IMR-90 (cell line): ENCODE data around the gene IL5RA. TPM values are rescaled to one million over a fixed set of nuclear protein-coding genes. Genes with fewer than 3 reads are reported as not detected.

ENCODE experiments used
- ATAC-seq: fragments of 200-7000 bp; cut with Tn5 transposase; 2 replicates; pipeline ENCODE4 v1.9.1; 2020; ENCODE audit warnings: low read depth, mild to moderate bottlenecking, moderate library complexity
- BruUV-seq: library from RNA; stranded (reverse); fragments of 400-500 nt; replicated peaks from 2 replicates; lab custom pipeline; 2021; lab: Mats Ljungman, UMichigan
- CTCF ChIA-PET: fragments of 300-600 bp; formaldehyde crosslinking; extraction: SDS; loops from one replicate; lab custom pipeline; 2021; ENCODE audit warnings: antibody characterized with exemption; lab: Yijun Ruan, JAX
- POLR2A ChIA-PET: fragments of 300-600 bp; sonication (Branson Sonifier 250); formaldehyde crosslinking; loops from one replicate; lab custom pipeline; 2022; ENCODE audit warnings: antibody characterized with exemption; ENCODE audit not compliant: unreplicated experiment; lab: Charles Lee
- DNase-seq: peaks from one replicate; pipeline ENCODE4 v3.0.0; 2013
- H2AFZ ChIP-seq: replicated peaks from 2 replicates; pipeline ENCODE3; 2013; ENCODE audit warnings: low read length, mild to moderate bottlenecking; ENCODE audit not compliant: poor library complexity
- H2AK5ac ChIP-seq: 2 replicates; pipeline ENCODE4 v1.6.1; 2013; ENCODE audit warnings: low read depth, low read length, inconsistent platforms
- H2AK9ac ChIP-seq: replicated peaks from 2 replicates; pipeline ENCODE3; 2013; ENCODE audit warnings: mild to moderate bottlenecking, low read depth, low read length, moderate library complexity; ENCODE audit not compliant: poor library complexity
- H2BK120ac ChIP-seq: 2 replicates; pipeline ENCODE4 v1.6.1; 2013; ENCODE audit warnings: low read depth, low read length, inconsistent platforms
- H2BK15ac ChIP-seq: 3 replicates; pipeline ENCODE4 v1.6.1; 2013; ENCODE audit warnings: low read depth, low read length, inconsistent platforms
- H2BK20ac ChIP-seq: 2 replicates; pipeline ENCODE4 v1.6.1; 2013; ENCODE audit warnings: low read depth, mild to moderate bottlenecking, inconsistent platforms, low read length, moderate library complexity
- H2BK5ac ChIP-seq: 2 replicates; pipeline ENCODE4 v1.6.1; 2013; ENCODE audit warnings: mild to moderate bottlenecking, low read depth, low read length, inconsistent platforms; ENCODE audit not compliant: poor library complexity, severe bottlenecking
- H3K14ac ChIP-seq: replicated peaks from 2 replicates; pipeline ENCODE4 v1.6.1; 2013; ENCODE audit warnings: low read depth, low read length, inconsistent platforms
- H3K18ac ChIP-seq: 2 replicates; pipeline ENCODE4 v1.6.1; 2013; ENCODE audit warnings: low read depth, low read length, control low read depth
- H3K23ac ChIP-seq: 2 replicates; pipeline ENCODE4 v1.6.1; 2013; ENCODE audit warnings: low read depth, low read length, inconsistent platforms
- H3K27ac ChIP-seq: 2 replicates; pipeline ENCODE4 v1.5.1; 2013; ENCODE audit warnings: mild to moderate bottlenecking, control low read depth, low read length; ENCODE audit not compliant: insufficient read depth
- H3K27me3 ChIP-seq: 2 replicates; pipeline ENCODE4 v1.6.1; 2013; ENCODE audit warnings: low read length; ENCODE audit not compliant: control insufficient read depth, insufficient read depth
- H3K36me3 ChIP-seq: 2 replicates; pipeline ENCODE4 v1.6.1; 2013; ENCODE audit warnings: low read length, mixed read lengths; ENCODE audit not compliant: control insufficient read depth, insufficient read depth
- H3K4ac ChIP-seq: 2 replicates; pipeline ENCODE4 v1.6.1; 2013; ENCODE audit warnings: low read depth, low read length, inconsistent platforms
- H3K4me1 ChIP-seq: 2 replicates; pipeline ENCODE4 v1.6.1; 2013; ENCODE audit warnings: low read length, mixed read lengths; ENCODE audit not compliant: control insufficient read depth, insufficient read depth
- H3K4me2 ChIP-seq: 2 replicates; pipeline ENCODE4 v1.6.1; 2013; ENCODE audit warnings: low read depth, mild to moderate bottlenecking, control low read depth, low read length, moderate library complexity
- H3K4me3 ChIP-seq: 2 replicates; pipeline ENCODE4 v1.5.1; 2013; ENCODE audit warnings: low read depth, mild to moderate bottlenecking, control low read depth, low read length, moderate library complexity; ENCODE audit not compliant: insufficient read depth
- H3K56ac ChIP-seq: 2 replicates; pipeline ENCODE4 v1.6.1; 2013; ENCODE audit warnings: low read length, inconsistent platforms; ENCODE audit not compliant: insufficient read depth; ENCODE audit errors: extremely low read depth
- H3K79me1 ChIP-seq, 2 experiments: 2 replicates each; pipeline ENCODE4 v1.6.1; 2013; ENCODE audit warnings: low read length in 2 of 2, inconsistent platforms in 1 of 2, low read depth in 1 of 2
- H3K9ac ChIP-seq: 2 replicates; pipeline ENCODE4 v1.6.1; 2013; ENCODE audit warnings: low read depth, low read length, control low read depth
- H3K9me1 ChIP-seq: 2 replicates; pipeline ENCODE4 v1.6.1; 2013; ENCODE audit warnings: low read length, inconsistent platforms; ENCODE audit not compliant: insufficient read depth
- H3K9me3 ChIP-seq: 2 replicates; pipeline ENCODE4 v1.6.1; 2013; ENCODE audit warnings: low read length; ENCODE audit not compliant: control insufficient read depth, insufficient read depth
- H4K20me1 ChIP-seq: 2 replicates; pipeline ENCODE4 v1.6.1; 2013; ENCODE audit warnings: low read length, inconsistent platforms; ENCODE audit not compliant: insufficient read depth
- H4K5ac ChIP-seq: 2 replicates; pipeline ENCODE4 v1.6.1; 2013; ENCODE audit warnings: mild to moderate bottlenecking, low read depth, low read length, control low read depth
- H4K8ac ChIP-seq, 2 experiments: 2 replicates each; pipeline ENCODE4 v1.6.1; 2013; ENCODE audit warnings: low read depth in 2 of 2, low read length in 2 of 2, control low read depth in 1 of 2, inconsistent platforms in 1 of 2
- H4K91ac ChIP-seq: 2 replicates; pipeline ENCODE4 v1.6.1; 2013; ENCODE audit warnings: low read depth, low read length, inconsistent platforms; ENCODE audit not compliant: insufficient read depth
- BHLHE40 ChIP-seq: fragments of 150-350 bp; IDR thresholded peaks from 2 replicates; pipeline ENCODE4 v1.6.1; 2016; ENCODE audit warnings: mild to moderate bottlenecking, low read depth, low read length
- CEBPB ChIP-seq: IDR thresholded peaks from 2 replicates; pipeline ENCODE4 v1.6.1; 2012; ENCODE audit warnings: low read depth, low read length, improper control_type of control experiment
- CHD1 ChIP-seq: IDR thresholded peaks from 2 replicates; pipeline ENCODE4 v1.6.1; 2012; ENCODE audit warnings: low read depth, low read length, improper control_type of control experiment
- CTCF ChIP-seq: conservative IDR thresholded peaks from 2 replicates; pipeline ENCODE4 v1.5.1; 2012; ENCODE audit warnings: mild to moderate bottlenecking, low read depth, low read length, improper control_type of control experiment
- FOS ChIP-seq: fragments of 150-350 bp; IDR thresholded peaks from 2 replicates; pipeline ENCODE4 v1.6.1; 2016; ENCODE audit warnings: low read depth, low read length
- MAFK ChIP-seq: IDR thresholded peaks from 2 replicates; pipeline ENCODE4 v1.6.1; 2012; ENCODE audit warnings: low read depth, low read length, improper control_type of control experiment
- MAZ ChIP-seq: IDR thresholded peaks from 2 replicates; pipeline ENCODE4 v1.6.1; 2012; ENCODE audit warnings: low read depth, mild to moderate bottlenecking, low read length, improper control_type of control experiment, moderate library complexity, borderline replicate concordance
- MXI1 ChIP-seq: IDR thresholded peaks from 2 replicates; pipeline ENCODE4 v1.6.1; 2012; ENCODE audit warnings: low read depth, mild to moderate bottlenecking, low read length, moderate library complexity, borderline replicate concordance
- NFE2L2 ChIP-seq: fragments of 150-350 bp; IDR thresholded peaks from 2 replicates; pipeline ENCODE4 v1.6.1; 2016; ENCODE audit warnings: low read depth, mild to moderate bottlenecking, low read length
- POLR2A ChIP-seq: IDR thresholded peaks from 2 replicates; pipeline ENCODE4 v1.6.1; 2012; ENCODE audit warnings: mild to moderate bottlenecking, low read depth, low read length
- RAD21 ChIP-seq: IDR thresholded peaks from 2 replicates; pipeline ENCODE4 v1.6.1; 2012; ENCODE audit warnings: low read length, improper control_type of control experiment
- RCOR1 ChIP-seq: IDR thresholded peaks from 2 replicates; pipeline ENCODE4 v1.6.1; 2012; ENCODE audit warnings: mild to moderate bottlenecking, low read length, improper control_type of control experiment; ENCODE audit not compliant: insufficient replicate concordance
- RFX5 ChIP-seq: IDR thresholded peaks from 2 replicates; pipeline ENCODE4 v1.8.0; 2012; ENCODE audit warnings: low read depth, mild to moderate bottlenecking, low read length, moderate library complexity
- SMC3 ChIP-seq: fragments of 150-350 bp; IDR thresholded peaks from 2 replicates; pipeline ENCODE4 v1.6.1; 2016; ENCODE audit warnings: low read depth, mild to moderate bottlenecking, antibody characterized with exemption, low read length, moderate library complexity
- USF2 ChIP-seq: fragments of 150-350 bp; IDR thresholded peaks from 2 replicates; pipeline ENCODE4 v1.6.1; 2017; ENCODE audit warnings: mild to moderate bottlenecking, antibody characterized with exemption, low read length, low read depth
- WGBS, 2 experiments: methylation state at CpG; one replicate each; pipeline versions ENCODE4 v1.1.5 to v1.1.7; 2013; ENCODE audit warnings: missing lambda C conversion rate in 2 of 2; ENCODE audit not compliant: insufficient read length in 1 of 2; ENCODE audit errors: extremely low coverage in 2 of 2; 5-methylcytosine and 5-hydroxymethylcytosine counted together
- dilution Hi-C: fragments of 300-500 bp; cut with HindIII; formaldehyde crosslinking; loops from one replicate; pipeline ENCODE4 v1.14.3; 2018; ENCODE audit warnings: low sequenced_read_pairs; ENCODE audit not compliant: unreplicated experiment
- in situ Hi-C: fragments of 300-500 bp; cut with MboI; formaldehyde crosslinking; loops from 3 replicates; pipeline ENCODE4 v1.14.3; 2019; ENCODE audit warnings: low sequenced_read_pairs, inconsistent platforms, mixed read lengths
- intact Hi-C: fragments of 100-400 bp; cut with micrococcal nuclease; formaldehyde crosslinking; loops from 2 replicates; pipeline ENCODE4 v1.10.0; 2022
- polyA plus RNA-seq, 3 experiments: library from polyadenylated mRNA; depleted of rRNA; stranded (reverse); fragments of >200 nt; gene quantifications; 2 replicates each; pipeline ENCODE4 v1.2.3, GENCODE V29; 2012; ENCODE audit warnings: low replicate concordance in 1 of 3
- total RNA-seq: library from RNA; depleted of rRNA; stranded (reverse); fragments of >200 nt; gene quantifications from 2 replicates; pipeline ENCODE4 v1.2.3, GENCODE V29; 2012
- TF ChIP-seq, protein P1 (sequence below): fragments of 150-350 bp; IDR thresholded peaks from 2 replicates; pipeline ENCODE4 v1.6.1; 2016; ENCODE audit warnings: low read depth, mild to moderate bottlenecking, low read length, moderate library complexity, borderline replicate concordance

IL5RA gene
- total and polyA plus RNA-seq, 2 of the 4 experiments (the other 2 are of a cell fraction), result not detected

DNA sequence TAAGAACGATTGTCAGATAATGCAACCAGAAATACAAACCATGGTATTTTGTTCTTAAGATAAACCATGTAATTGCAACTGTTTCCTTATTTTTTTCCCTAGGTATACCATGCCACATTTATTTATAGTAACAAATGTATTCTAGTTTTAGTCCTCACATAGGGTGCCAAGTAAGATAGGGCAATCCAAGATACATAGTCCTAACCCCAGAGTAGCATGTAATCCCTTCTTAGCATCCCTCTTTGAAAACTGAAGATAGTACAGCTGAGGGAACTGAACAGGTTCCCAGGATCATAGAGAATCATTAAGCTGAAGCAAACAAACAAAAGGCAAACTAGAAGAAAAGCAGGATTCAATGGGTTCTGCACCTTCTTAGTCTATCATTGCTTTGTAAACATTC, 41.3 kb upstream of the IL5RA start:
- H2BK5ac ChIP-seq, result no peak overlapping the region
- no peak overlapping the region for H3K4me2 ChIP-seq
- BruUV-seq, result no TSS peak
- no peak overlapping the region for H2AK9ac ChIP-seq
- CTCF ChIA-PET, result interaction anchor here (1.1 kb wide), 1 partner anchor 9 kb away, joined by 3 read pairs; no protein-coding TSS in a partner anchor
- H3K14ac ChIP-seq, result no peak overlapping the region
- in situ Hi-C loops, result no loop called here
- ATAC-seq (no peak), DNase-seq (no peak)
- POLR2A ChIA-PET, result no interaction called here
- no peaks in the 10 kb centered on the region for H3K9me3 ChIP-seq
- no peak overlapping the region for H4K8ac ChIP-seq
- no peak overlapping the region for H2AK5ac ChIP-seq
- no peak overlapping the region for H3K4ac ChIP-seq
- dilution Hi-C loops, result no loop called here
- H3K18ac ChIP-seq, result no peak overlapping the region
- no CpG with 5 or more reads among the region's 1 CpG for WGBS, 2 experiments
- no peak for TF ChIP-seq MAZ
- TF ChIP-seq USF2, result no peak
- TF ChIP-seq NFE2L2, result no peak
- no peak for TF ChIP-seq FOS
- TF ChIP-seq RAD21, result no peak
- no peak for TF ChIP-seq CTCF
- no peak for TF ChIP-seq MXI1
- TF ChIP-seq BHLHE40, result no peak
- no peak for TF ChIP-seq CHD1
- no peak for TF ChIP-seq RFX5
- no peak for TF ChIP-seq SMC3
- TF ChIP-seq MAFK, result no peak
- no peak for TF ChIP-seq RCOR1
- TF ChIP-seq POLR2A, result no peak
- TF ChIP-seq, protein P1, sequence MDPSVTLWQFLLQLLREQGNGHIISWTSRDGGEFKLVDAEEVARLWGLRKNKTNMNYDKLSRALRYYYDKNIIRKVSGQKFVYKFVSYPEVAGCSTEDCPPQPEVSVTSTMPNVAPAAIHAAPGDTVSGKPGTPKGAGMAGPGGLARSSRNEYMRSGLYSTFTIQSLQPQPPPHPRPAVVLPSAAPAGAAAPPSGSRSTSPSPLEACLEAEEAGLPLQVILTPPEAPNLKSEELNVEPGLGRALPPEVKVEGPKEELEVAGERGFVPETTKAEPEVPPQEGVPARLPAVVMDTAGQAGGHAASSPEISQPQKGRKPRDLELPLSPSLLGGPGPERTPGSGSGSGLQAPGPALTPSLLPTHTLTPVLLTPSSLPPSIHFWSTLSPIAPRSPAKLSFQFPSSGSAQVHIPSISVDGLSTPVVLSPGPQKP, result no peak
- TF ChIP-seq CEBPB, result no peak
- H2AFZ ChIP-seq, result no peak overlapping the region
- H3K27me3 ChIP-seq, result no peaks in the 10 kb centered on the region
- H2BK20ac ChIP-seq, result no peak overlapping the region
- intact Hi-C loops, result no loop called here
- peaks cover 0 to 6% of the 10 kb centered on the region in 2 experiments; a peak in 2 of 4 replicates for H3K79me1 ChIP-seq
- no peak overlapping the region for H3K4me3 ChIP-seq
- H2BK15ac ChIP-seq, result no peak overlapping the region
- H2BK120ac ChIP-seq, result no peak overlapping the region
- H3K9ac ChIP-seq, result no peak overlapping the region
- no peak overlapping the region for H4K5ac ChIP-seq
- H3K27ac ChIP-seq, result no peak overlapping the region
- no peaks in the 10 kb centered on the region for H3K9me1 ChIP-seq
- H3K23ac ChIP-seq, result no peak overlapping the region
- no peak overlapping the region for H3K56ac ChIP-seq
- no peaks in the 10 kb centered on the region for H4K20me1 ChIP-seq
- H4K91ac ChIP-seq, result no peak overlapping the region
- H3K36me3 ChIP-seq, result peaks cover 31% of the 10 kb centered on the region
- no peaks in the 10 kb centered on the region for H3K4me1 ChIP-seq
